ENCODE measurements around the gene TPM1. TPM values are rescaled to one million over a fixed set of nuclear protein-coding genes. Genes with fewer than 3 reads are reported as not detected.

Gene TPM1
- total and polyA plus RNA-seq, 2 of the 4 experiments (the other 2 are of a cell fraction), result 661 to 1,623 TPM

- no peak overlapping the region for H3K27ac ChIP-seq (ENCODE audit: insufficient read depth, low read length)
- no peak overlapping the region for H3K14ac ChIP-seq (replicated peaks; ENCODE audit: low read depth, low read length)
- H2AK5ac ChIP-seq (ENCODE audit: low read depth, low read length), result no peak overlapping the region
- no TSS peak for BruUV-seq (replicated peaks)
- no peak overlapping the region for H4K8ac ChIP-seq (ENCODE audit: low read depth in 2 of 2, low read length in 2 of 2)
- H3K4me2 ChIP-seq (ENCODE audit: low read depth, low read length), result no peak overlapping the region
- no peak overlapping the region for H3K56ac ChIP-seq (ENCODE audit: extremely low read depth, insufficient read depth, low read length)
- in situ Hi-C loops (cut with MboI; ENCODE audit: low sequenced_read_pairs), result no loop called here
- ATAC-seq (ENCODE audit: low read depth), result no peak
- H4K91ac ChIP-seq (ENCODE audit: insufficient read depth, low read depth, low read length), result no peak overlapping the region
- no peak overlapping the region for H3K4ac ChIP-seq (ENCODE audit: low read depth, low read length)
- dilution Hi-C loops (cut with HindIII; ENCODE audit: low sequenced_read_pairs, unreplicated experiment), result no loop called here
- no peak overlapping the region for H2BK5ac ChIP-seq (ENCODE audit: low read depth, low read length, poor library complexity, severe bottlenecking)
- H3K79me1 ChIP-seq (ENCODE audit: low read depth in 1 of 2, low read length in 2 of 2), result peaks cover 0 to 4% of the 10 kb centered on the region in 2 experiments; a peak in 1 of 4 replicates
- no peaks in the 10 kb centered on the region for H3K27me3 ChIP-seq (ENCODE audit: control insufficient read depth, insufficient read depth, low read length)
- no peaks in the 10 kb centered on the region for H3K36me3 ChIP-seq (ENCODE audit: control insufficient read depth, insufficient read depth, low read length)
- WGBS, 2 experiments (ENCODE audit: extremely low coverage in 2 of 2, insufficient read length in 1 of 2), result 70% methylated on average over 2 of the region's 5 CpGs; no CpG with 5 or more reads in 1 of the 2 experiments
- peaks cover 5% of the 10 kb centered on the region for H3K9me1 ChIP-seq (ENCODE audit: insufficient read depth, low read length)
- H3K9me3 ChIP-seq (ENCODE audit: control insufficient read depth, insufficient read depth, low read length), result no peaks in the 10 kb centered on the region
- H2BK120ac ChIP-seq (ENCODE audit: low read depth, low read length), result no peak overlapping the region
- no peak for DNase-seq
- peaks cover 7% of the 10 kb centered on the region for H3K4me1 ChIP-seq (ENCODE audit: control insufficient read depth, insufficient read depth, low read length)
- H2BK20ac ChIP-seq (ENCODE audit: low read depth, low read length), result no peak overlapping the region
- no peak overlapping the region for H2BK15ac ChIP-seq (ENCODE audit: low read depth, low read length)
- no peak overlapping the region for H2AK9ac ChIP-seq (replicated peaks; ENCODE audit: low read depth, low read length, poor library complexity)
- TF ChIP-seq FOS (IDR thresholded peaks at IDR 0.05; ENCODE audit: low read depth, low read length) (no peak), USF2 (IDR thresholded peaks at IDR 0.05; ENCODE audit: low read depth, low read length) (no peak), CTCF (conservative IDR thresholded peaks at IDR 0.05; ENCODE audit: low read depth, low read length) (no peak)
- POLR2A ChIA-PET (ENCODE audit: unreplicated experiment), result no interaction called here
- H3K4me3 ChIP-seq (ENCODE audit: insufficient read depth, low read depth, low read length), result no peak overlapping the region
- intact Hi-C loops (cut with micrococcal nuclease), result no loop called here
- CTCF ChIA-PET, result interaction anchor here (1.1 kb wide), 1 partner anchor 51 kb away, joined by 7 read pairs; no protein-coding TSS in a partner anchor
- peaks cover 4% of the 10 kb centered on the region; the same call in 1 of the 2 replicates for H4K20me1 ChIP-seq (ENCODE audit: insufficient read depth, low read length)
- H3K23ac ChIP-seq (ENCODE audit: low read depth, low read length), result no peak overlapping the region
- no peak overlapping the region for H3K18ac ChIP-seq (ENCODE audit: low read depth, low read length)
- no peak overlapping the region for H2AFZ ChIP-seq (replicated peaks; ENCODE audit: low read length, poor library complexity)
- H4K5ac ChIP-seq (ENCODE audit: low read depth, low read length), result no peak overlapping the region
- H3K9ac ChIP-seq (ENCODE audit: low read depth, low read length), result no peak overlapping the region
These were observed 14.0 kb upstream of the TPM1 start for GRCh38 chr15:63028442-63029110.
